Raji (cell line): ENCODE measurements around the gene STYXL1.

Experiments
- POLR2A ChIP-seq: IDR thresholded peaks from 2 replicates; pipeline ENCODE4 v1.6.1; 2011; ENCODE audit warnings: low read depth, low read length, control low read depth; ENCODE audit not compliant: insufficient read depth

The STYXL1 gene

DNA sequence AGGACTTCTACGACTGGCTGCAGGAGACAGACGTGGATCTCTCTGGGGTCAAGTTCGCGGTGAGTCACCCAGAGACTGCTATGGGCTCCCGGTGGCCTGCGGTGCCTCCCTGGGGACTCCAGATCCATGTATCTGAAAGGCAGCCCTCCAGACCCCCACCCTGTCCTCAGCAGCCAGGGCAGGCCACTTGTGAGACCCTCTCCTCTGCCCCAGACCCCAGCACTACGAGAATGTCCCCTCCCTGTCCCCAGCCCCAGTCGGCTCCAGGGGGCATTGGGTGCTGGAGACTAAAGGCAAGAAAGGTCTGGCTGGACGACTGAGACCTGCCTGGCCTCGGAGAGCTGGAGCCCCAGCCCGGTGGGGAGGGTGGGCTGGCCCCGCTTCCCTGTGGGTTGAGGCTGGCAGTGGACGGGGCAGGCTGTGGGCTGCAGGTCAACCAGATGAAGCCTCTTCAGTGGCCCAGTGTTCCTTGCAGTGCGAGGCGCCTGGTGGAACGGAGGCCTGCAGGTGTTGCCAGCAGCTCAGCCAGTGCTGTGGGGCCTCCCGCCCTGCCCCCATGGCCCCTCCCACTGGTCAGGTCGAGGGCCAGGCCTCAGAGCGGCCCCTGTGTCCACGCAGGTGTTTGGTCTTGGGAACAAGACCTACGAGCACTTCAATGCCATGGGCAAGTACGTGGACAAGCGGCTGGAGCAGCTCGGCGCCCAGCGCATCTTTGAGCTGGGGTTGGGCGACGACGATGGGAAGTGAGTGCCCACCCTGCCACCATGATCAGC lies 67.2 kb downstream of the STYXL1 start:
- TF ChIP-seq POLR2A = no peak

DNA sequence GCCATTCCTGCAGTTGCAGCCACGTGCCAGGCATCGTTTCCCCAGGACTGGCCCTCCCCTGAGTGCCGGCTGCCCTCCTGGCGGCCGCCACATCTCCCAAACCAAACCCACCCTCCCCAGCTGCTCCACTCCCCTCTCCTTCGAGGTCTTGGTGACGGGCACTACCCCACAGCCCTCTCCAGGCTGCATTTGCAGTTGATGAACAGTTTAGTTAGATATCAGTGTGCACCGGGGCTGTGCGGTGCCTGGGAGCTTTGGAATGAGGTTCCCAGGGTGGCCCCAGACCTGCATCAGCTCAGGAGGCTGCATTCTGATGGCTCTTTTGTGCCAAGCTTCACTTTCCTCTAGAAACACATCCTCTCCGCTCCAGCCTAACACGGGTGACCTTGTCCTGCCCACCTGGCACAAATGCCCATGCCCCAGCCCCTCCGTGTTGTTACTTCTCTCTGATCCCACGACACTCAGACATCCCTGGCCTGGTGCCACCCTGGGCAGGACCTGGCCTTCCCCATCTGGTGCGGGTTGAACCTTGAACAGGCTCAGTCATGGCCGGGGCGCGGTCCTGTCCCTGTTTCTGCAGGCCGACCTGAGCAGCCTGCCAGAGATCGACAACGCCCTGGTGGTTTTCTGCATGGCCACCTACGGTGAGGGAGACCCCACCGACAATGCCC lies 67.9 kb downstream of the STYXL1 start:
- TF ChIP-seq POLR2A = no peak

DNA sequence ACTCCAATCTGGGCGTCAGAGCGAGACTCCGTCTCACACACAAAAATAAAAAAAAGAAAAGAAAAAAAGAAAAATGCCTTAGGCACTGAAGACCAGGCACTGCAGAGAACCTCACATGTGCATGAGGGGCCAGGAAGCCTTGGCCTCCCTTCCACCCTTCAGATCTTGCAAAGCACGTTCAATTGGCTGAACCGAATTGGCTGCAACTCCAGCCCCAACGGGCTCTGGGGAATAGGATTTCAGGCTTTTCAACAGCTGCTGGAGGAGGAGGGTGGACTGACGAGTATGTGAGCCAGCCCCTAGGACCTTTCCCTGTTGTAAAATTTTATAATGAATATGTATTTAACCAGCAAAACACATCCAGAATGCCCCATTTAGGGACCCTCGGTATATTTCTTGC lies 70.1 kb downstream of the STYXL1 start:
- TF ChIP-seq POLR2A = no peak

DNA sequence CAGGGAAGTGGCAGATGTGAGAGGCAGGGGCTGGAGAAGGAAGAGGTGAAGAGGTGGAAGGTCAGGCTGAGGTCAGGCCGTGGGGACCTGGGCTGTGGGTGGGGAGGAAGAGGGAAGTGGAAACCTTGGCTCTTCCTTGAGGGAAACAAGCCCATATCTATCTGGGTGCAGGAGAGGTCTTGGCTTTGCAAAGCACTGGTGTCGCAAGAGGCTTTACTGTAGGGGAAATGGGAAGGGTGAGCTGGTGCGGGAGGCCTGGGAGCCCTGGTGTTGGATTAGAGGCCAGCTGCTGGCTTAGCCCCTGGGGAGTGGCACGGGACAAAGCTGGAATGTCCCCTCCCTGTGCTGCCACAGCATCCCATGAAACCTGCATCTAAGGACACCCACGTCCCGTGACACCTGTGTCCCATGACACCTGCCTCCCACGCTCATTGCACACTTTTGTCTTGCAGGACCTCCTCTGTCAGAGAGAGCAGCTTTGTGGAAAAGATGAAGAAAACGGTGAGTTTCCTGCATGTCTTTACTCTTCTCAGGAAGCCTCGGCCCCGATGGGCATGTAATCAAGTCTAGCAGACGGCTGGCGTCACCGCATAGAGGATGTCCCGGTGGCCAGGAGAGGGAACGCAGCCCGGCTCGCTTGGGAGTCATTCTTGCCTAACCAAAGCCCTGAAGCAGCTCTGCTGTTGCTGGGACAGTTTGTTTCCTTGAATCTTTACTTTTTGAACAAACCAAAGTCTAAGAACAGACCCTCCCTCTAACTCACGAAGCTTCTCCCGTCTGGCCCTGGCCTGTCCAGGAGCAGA lies 75.6 kb downstream of the STYXL1 start:
- no peak for TF ChIP-seq POLR2A

DNA sequence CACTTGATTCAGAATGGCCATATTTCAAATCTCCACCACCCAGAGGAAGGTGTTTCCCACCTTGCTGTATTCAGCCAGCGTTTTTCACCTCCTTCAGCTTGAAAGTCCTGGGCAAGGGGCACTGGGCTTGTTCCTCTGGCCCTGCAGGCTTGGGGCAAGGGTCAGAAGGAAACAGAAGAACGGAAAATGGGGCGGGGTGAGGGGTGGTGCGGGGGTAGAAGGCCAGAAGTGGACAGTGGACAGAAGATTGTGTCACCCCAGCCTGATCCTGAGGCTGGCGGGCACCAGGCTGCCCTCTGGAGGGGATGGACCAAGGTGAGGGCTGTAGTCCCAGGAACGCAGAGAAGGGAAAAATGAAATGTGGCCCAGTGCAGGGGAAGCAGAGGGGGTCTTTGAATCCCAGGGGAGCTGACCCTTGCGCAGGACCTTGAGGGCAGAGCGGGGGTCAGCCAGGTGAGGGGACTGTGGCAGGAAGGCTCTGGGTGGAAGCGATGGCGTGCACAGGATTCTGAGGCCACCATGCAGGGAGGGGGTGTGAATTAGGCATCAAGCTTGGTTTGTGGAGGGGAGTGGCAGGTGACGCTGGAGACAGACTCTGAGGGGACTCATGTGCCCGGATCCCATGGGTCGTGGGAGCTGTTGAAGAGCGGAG lies 76.4 kb downstream of the STYXL1 start:
- TF ChIP-seq POLR2A = no peak

DNA sequence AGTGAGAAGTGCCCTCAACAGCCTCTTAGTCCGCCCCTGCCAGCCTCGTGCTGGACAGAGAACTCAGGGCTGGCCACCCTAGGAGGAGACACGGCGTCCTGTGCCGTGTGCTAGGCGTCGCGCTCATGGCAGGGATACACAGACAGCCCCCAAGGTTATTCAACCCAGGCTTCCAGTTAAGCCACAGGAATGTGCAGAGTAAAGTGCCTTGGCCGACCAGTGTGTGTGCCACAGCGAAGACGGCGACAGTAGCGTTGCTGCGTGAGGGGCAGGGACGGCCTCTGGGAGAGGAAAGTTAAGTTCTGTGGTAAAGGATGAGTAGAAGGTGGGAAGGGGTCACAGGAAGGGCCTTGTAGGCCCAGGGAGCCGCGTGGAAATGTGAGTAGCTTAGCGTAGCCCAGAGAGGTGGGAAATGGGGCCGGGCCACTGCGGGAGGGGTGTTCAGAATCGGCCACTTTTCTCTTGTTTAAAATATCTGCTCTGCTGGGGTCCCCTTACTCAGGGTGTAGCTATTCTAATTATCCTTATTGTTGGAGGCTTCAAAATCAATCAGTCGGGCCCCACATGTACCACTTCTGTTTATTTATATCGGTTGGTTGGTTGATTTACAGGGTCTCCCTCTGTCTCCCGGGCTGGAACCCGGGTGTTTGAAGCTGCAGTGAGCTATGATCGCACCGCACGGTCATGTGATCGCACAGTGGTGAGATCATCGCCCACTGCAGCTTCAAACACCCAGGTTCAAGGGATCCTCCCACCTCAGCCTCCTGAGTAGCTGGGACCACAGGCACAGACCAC lies 77.9 kb downstream of the STYXL1 start:
- no peak for TF ChIP-seq POLR2A

DNA sequence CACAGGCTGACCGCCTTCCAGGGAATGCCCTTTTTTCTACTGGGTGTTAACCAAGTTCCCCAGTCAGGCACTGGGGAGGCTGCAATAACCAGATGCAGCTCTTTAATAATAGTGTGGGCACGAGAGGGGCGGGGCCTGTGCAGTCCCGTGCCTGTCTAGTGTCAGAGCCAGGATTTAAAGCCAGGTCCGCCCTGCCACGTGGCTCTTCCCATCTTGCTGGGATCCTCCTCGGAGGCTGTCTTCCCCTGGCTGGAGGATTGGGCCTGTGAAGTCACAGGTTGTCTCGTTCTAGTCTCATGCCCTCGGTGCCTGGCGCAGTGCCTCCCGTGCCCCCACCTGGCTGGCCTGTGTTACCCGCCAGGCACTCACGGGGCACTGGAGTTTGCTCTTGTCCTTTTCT lies 78.6 kb downstream of the STYXL1 start:
- TF ChIP-seq POLR2A = no peak

DNA sequence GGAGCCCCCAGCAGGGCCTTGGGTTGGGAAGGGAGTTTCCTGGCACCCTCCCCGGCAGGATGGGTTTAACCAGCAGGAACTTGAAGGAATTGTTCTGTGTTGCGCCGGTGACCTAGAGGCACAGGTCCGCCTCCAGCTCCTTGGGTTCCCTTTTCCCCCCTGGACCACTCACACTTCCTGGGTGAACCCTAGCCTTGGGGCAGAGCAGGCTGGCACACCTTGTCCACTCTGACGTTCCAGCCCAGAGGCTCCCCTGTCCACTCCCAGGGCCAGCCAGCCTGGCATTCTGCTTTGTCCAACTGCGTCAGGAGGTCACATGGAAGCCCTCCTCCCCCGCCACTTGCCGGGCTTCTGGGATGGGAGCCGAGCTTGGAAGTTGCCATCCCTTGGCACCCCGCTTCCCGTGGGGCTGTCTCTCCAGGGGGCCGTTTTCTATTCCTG lies 79.2 kb downstream of the STYXL1 start:
- TF ChIP-seq POLR2A = no peak

DNA sequence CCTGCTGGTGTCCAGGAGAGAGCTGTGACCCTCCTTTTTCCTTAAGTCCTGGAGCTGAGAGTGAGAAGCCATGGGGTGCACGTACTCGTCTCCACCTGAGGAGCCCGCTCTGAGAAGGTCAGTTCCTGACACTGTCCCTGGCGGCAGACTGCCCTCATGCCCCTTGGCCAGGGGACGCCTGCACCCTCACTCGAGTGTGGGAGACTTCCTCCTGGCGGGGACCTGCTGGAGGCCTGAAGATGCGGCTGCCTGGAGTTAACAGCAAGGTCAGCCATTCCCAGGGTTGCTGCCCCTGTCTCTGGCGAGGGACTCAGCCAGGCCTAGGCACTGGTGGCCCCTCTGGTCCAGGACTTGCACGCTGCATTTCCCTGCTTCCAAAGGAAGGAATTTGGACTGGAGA lies 79.8 kb downstream of the STYXL1 start:
- no peak for TF ChIP-seq POLR2A

DNA sequence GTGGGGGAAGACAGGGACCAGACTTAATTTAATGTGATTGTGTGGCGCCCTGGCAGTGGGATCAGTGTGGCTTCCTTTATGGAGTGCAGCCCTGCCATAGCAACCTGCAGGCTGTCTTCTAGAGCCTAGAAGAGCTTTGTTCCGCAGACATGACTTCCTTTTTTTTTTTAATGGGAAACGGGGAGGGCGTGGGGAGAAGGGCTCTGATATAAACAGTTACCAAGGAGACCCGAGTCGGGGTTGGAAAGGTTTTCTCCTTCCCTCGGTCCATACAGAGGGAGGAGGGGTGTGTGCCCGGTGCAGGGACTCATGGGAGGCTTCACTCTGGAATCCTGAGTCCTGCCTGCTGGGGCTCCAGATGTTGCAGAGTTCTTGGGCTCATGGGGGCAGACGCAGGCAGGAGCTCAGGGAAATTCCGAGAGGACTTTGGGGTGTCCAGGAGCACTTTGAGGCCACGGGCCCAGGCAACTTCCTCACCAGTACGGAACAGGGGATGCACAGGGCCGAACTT lies 80.3 kb downstream of the STYXL1 start:
- no peak for TF ChIP-seq POLR2A

DNA sequence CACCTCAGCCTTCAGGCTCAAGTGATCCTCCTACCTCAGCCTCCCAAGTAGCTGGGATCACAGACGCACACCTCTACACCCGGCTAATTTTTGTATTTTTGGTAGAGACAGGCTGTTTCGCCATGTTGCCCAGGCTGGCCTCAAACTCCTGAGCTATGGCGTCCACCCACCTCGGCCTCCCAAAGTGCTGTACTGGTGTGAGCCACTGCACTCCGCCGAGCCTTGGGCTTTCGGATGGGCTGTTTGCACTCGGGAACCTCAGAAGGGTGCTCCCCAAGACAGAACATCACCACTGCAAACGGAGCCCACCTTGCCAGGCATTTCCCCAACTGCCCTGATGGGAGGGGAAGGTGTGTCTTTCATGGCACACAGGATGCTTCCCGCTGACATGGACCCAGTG lies 80.7 kb downstream of the STYXL1 start:
- no peak for TF ChIP-seq POLR2A

DNA sequence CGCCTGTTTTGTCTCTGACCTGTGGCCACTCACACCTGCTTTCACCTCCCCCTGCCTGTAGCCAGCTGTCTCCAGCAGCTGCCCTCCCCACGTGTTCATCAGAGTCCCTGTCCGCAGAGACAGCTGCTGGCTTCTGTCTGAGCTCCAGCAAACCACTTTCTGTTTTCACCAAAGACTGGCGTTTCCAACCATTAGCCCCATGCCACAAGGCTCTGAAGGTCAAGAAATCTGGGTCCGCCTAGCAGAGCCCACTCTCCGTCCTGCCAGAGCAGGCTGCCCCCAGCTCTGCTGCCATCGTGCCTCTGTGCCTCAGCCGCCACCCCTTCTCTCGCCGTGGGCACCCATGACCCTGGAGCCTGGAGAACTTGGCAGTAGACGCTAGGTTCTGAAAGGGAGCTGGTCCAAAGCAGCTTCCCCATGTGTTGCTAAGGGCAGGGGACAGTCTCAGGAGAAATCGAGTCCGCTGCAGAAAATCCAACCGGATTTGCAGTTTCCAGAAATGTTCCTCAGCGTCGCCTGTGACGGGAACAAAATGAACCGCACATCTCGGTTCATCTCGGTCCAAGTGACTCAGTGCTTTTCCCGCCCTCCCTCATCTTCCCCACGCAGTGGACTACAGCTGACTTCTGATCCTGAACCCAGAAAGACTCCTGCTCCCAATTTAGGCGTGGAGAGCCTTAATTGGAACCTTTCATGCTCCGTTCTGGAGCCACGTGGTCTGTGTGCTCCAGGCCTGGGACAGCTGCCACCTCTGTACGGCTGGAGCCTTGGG lies 81.4 kb downstream of the STYXL1 start:
- TF ChIP-seq POLR2A = no peak

DNA sequence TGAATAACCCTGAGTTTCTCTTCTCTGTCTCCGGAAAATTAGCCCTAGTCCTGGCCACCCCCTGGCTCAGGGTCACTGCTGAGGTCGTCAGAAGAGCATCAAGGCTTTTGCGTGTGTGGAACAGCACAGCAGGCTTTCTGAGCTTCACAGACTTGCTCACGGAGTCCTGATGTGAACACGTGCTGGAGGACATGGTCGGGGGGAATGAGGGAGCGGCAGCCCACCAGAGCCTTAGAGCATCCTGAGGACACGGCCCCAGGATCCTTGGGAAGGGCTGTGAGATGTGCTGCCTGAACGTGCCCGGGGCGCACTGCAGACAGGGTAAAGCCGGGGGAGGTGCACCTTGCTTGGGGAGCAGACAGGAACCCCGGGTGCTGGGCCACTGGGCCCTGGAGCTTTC lies 82.2 kb downstream of the STYXL1 start:
- TF ChIP-seq POLR2A = no peak
